Omental fat pad (tissue), 4 donors: ENCODE results near the gene SCEL. TPM values are rescaled to one million over a fixed set of nuclear protein-coding genes. Genes with fewer than 3 reads are reported as not detected.

Experiments
- ATAC-seq: fragments of 150-250 bp; one replicate; pipeline ENCODE4 v1.9.1; 2016; ENCODE audit warnings: mild to moderate bottlenecking, moderate library complexity; ENCODE audit not compliant: low FRiP score
- DNase-seq: peaks from one replicate; pipeline ENCODE4 v3.0.0-alpha.2; 2019; ENCODE audit warnings: low spot score
- total RNA-seq, 4 donors: library from RNA; depleted of rRNA; stranded (reverse); fragments of >200 nt; gene quantifications; one replicate each; pipeline ENCODE4 v1.1.0, GENCODE V29; 2016
- TF ChIP-seq, protein P1 (sequence below), 3 donors: fragments of 450-650 bp; IDR thresholded peaks; one replicate each; pipeline ENCODE4 v1.5.1; 2016 to 2017; ENCODE audit warnings: antibody characterized with exemption in 3 of 3, mild to moderate bottlenecking in 3 of 3, moderate library complexity in 2 of 3

Gene SCEL
- total RNA-seq, 4 donors from 2014 or later, result 0.94 to 6.9 (median 4.1) TPM

DNA sequence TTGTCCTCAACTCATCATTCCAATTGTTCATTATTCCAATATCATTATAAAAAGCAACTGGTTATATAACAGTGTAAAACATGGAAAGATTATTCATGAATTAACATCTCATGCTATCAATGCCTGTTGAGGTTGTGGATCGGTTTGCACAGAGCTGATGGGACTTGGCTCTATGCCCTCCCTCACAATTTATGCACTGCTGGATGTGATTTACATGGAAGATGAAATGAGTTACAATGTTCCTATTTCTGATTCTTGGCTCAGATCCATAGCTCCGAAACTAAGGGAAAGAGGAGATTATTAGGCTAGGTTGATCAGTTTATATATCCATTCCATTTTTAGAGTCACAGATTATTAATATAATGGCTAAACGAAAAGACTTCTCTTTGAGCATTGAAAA lies 38.6 kb downstream of the SCEL start:
- no peak for ATAC-seq
- DNase-seq, result no peak
- TF ChIP-seq, protein P1, sequence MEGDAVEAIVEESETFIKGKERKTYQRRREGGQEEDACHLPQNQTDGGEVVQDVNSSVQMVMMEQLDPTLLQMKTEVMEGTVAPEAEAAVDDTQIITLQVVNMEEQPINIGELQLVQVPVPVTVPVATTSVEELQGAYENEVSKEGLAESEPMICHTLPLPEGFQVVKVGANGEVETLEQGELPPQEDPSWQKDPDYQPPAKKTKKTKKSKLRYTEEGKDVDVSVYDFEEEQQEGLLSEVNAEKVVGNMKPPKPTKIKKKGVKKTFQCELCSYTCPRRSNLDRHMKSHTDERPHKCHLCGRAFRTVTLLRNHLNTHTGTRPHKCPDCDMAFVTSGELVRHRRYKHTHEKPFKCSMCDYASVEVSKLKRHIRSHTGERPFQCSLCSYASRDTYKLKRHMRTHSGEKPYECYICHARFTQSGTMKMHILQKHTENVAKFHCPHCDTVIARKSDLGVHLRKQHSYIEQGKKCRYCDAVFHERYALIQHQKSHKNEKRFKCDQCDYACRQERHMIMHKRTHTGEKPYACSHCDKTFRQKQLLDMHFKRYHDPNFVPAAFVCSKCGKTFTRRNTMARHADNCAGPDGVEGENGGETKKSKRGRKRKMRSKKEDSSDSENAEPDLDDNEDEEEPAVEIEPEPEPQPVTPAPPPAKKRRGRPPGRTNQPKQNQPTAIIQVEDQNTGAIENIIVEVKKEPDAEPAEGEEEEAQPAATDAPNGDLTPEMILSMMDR (IDR thresholded peaks at IDR 0.05), result no peak

DNA sequence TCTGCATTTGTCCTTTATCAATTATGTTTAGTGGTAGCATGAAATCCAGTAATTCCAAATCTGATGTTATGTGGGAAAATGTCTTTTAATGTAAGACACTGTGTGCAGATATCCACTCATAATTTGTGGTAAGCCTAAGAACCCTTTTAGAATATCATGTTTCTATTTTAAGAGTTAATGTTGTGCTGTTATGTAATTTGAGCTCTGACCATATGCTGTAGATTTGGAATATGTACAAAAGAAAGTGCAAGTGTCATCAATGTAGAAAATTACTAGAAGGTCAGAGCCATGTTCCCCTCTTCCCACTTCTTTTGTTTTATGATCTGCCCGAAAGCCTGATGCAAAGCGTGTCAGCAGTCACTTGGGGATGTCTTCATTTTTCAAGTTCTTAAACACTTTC lies 44.5 kb downstream of the SCEL start:
- TF ChIP-seq, protein P1 (IDR thresholded peaks at IDR 0.05), result no peak
- ATAC-seq (no peak), DNase-seq (no peak)

DNA sequence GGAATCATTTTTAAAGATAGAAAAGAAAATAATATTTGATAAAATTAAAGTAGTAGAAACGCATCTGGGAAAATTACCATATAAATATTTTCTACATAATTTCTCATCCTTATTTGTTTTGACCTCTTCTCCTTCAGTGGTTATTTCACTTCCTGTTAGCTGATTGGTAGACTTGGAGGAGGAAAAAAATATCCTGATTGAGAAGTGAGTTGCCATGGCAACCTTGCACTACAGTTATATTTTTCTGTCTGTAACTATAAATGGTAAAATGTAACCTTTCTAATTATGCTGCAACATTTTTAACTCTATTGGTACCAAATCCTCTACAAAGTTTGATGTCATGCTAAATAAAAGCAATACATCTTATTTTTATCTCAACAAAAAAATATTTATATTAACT lies 45.2 kb downstream of the SCEL start:
- TF ChIP-seq, protein P1 (IDR thresholded peaks at IDR 0.05), result no peak
- DNase-seq (no peak), ATAC-seq (no peak)

DNA sequence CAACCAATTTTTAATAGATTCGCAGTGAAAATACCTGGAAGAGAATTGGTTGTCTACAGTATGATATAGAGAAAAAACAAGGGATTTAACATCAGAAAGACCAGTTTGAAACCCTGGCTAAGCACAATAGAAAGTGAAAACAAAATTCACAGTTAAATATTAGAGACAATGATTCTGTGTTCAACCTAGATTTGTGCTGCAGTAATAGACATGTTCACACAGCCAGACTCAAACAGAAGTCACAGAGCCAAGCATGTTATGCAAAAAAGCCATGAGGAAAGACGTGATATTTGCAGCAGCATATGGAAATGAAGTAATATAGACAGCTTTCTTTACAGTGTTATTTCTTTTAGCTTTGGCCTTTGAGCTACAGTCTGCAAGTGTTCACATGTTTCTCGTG lies 48.1 kb downstream of the SCEL start:
- ATAC-seq (no peak), DNase-seq (no peak)
- TF ChIP-seq, protein P1 (IDR thresholded peaks at IDR 0.05), result no peak

DNA sequence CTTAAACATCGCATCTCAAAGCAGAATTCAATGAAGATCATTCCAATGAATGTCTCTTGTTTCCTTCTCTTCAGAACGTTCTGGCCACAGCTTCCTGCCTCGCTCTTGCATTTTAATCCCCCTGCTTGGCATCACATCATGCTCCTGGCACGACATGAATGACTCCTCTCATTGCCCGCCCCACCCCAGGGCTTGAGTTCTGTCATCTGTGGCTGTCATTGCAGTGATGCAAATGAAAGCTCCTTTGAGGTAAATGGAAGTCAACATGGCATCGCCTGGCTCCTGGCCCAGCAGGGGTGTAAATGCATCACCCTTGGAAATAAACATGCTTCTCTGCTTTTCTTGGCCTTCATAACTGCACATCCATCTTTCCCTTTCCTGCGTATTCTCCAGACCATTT lies 48.6 kb downstream of the SCEL start:
- no peak for ATAC-seq
- TF ChIP-seq, protein P1 (IDR thresholded peaks at IDR 0.05), result no peak
- DNase-seq, result no peak

DNA sequence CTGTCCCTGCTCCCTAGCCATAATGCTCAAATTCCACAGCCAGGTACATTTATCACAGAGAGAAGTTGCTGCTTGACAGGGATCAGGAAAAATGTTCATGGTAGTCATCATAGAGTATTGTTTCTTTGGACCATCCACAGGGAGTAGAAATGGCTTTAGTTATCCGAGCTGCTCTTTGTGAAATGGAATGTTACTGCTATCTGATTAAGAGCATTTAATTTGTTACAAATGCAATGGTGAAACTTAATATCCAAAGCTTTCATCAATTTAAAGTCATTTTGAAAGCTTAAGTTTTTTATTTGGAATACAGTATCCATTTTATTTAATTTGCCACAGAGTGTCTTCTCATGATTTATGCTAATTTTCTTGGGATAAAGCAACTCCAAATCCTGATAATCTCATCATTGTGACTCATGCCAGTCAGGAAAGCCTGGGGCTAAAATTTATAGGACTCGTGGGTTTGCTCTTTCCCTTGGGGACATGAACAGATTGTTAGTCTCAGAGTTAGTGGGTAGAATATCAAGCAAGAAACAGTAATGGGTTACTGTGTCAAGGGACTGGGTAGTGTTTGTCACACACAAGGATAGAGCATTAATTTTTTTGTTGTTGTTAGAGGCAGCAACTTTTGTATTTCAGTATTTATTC lies 59.8 kb downstream of the SCEL start:
- DNase-seq, result no peak
- TF ChIP-seq, protein P1 (IDR thresholded peaks at IDR 0.05), result no peak
- ATAC-seq, result no peak

DNA sequence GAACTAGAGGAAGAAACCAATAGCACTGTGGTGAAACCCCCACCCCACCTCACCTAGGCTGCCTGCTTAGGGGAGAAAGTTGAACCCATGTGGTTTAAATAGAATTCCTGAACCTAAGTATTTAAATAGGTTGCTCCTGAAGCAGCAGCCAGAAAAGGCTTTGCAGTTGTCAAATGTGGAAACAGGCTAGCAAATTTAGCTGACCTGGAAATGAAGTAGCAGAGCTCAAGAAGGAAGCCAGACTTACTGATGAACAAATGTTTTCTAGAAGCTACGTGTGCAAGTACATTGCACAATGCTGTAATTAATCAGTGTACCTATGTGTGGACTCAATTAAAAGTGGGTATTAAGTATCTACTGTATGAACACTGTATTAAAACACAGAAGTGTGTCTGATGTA lies 61.3 kb downstream of the SCEL start:
- DNase-seq (no peak), ATAC-seq (no peak)
- TF ChIP-seq, protein P1 (IDR thresholded peaks at IDR 0.05), result no peak
